ENCODE measurements around the gene NLRP6. TPM values are rescaled to one million over a fixed set of nuclear protein-coding genes. Genes with fewer than 3 reads are reported as not detected.

The NLRP6 gene
- polyA plus RNA-seq, 3 donors: 0.10 to 0.51 (median 0.24) TPM

GRCh38 chr11:269146-269890 lies 8.9 kb upstream of the NLRP6 start:
- Histone ChIP-seq H4K20me1 (ENCODE audit: insufficient read depth, low read length) (no peaks in the 10 kb centered on the region), H3K4me1 (ENCODE audit: control insufficient read depth in 1 of 2, insufficient read depth in 2 of 2, low read length in 2 of 2) (peaks cover 37% of the 10 kb centered on the region in 2 donors), H2AFZ (ENCODE audit: insufficient read depth, low read depth, low read length, poor library complexity, severe bottlenecking) (peak overlapping the region; percentile 3), H3K27me3 (ENCODE audit: control insufficient read depth in 2 of 2, insufficient read depth in 2 of 2, low read length in 2 of 2) (no peaks in the 10 kb centered on the region), H3K36me3 (replicated peaks in 1 of 2; ENCODE audit: control insufficient read depth in 1 of 2, insufficient read depth in 2 of 2, low read length in 2 of 2) (no peaks in the 10 kb centered on the region), H3K9ac (ENCODE audit: insufficient read depth, low read length, poor library complexity, severe bottlenecking) (peak overlapping the region; percentile 87), H3K27ac (ENCODE audit: low read depth in 1 of 2, low read length in 2 of 2) (peak overlapping the region; percentile 99 to 100), H3K9me3 (replicated peaks in 1 of 2; ENCODE audit: control insufficient read depth in 1 of 2, insufficient read depth in 1 of 2, low read length in 2 of 2) (peaks cover 0 to 5% of the 10 kb centered on the region in 2 donors), H3K4me2 (replicated peaks; ENCODE audit: extremely low read depth, low read length, poor library complexity, severe bottlenecking) (peak overlapping the region; percentile 81), H3K4me3 (replicated peaks in 1 of 3; ENCODE audit: low read depth in 2 of 3, low read length in 3 of 3) (peak overlapping the region; percentile 47 to 77 (median 55)), H3K79me2 (ENCODE audit: insufficient read depth, low read length) (no peaks in the 10 kb centered on the region)
- H3K4me1 Mint-ChIP-seq: peaks cover 35% of the 10 kb centered on the region
- H3K27ac Mint-ChIP-seq: peak overlapping the region; percentile 97 to 100 (median 99)
- WGBS (ENCODE audit: insufficient coverage): 0% methylated on average over 8 of the region's 21 CpGs
- H3K9me3 Mint-ChIP-seq: peaks cover 0 to 8% (median 4%) of the 10 kb centered on the region in 7 donors
- peak; percentile 96 to 99 (median 97) for DNase-seq
- H3K27me3 Mint-ChIP-seq (ENCODE audit: low read depth in 3 of 3): peaks cover 0 to 9% (median 2%) of the 10 kb centered on the region in 3 donors
- intact Hi-C loops (cut with micrococcal nuclease): loop anchor here (2.0 to 5.0 kb wide), 4 partner anchors 33 to 235 kb away; partner anchors contain the start of genes PSMD13 (in 2 of the 2), SIRT3 (in 2 of the 2), BET1L (in 1 of the 2) and IFITM2 (in 1 of the 2)
- H3K4me3 Mint-ChIP-seq: peak overlapping the region; percentile 84 to 99
- TF ChIP-seq CTCF (IDR thresholded peaks at IDR 0.05): peak; percentile 55
- peaks cover 0 to 2% of the 10 kb centered on the region in 2 donors for H3K36me3 Mint-ChIP-seq

- Histone ChIP-seq H3K4me1 (ENCODE audit: control insufficient read depth in 1 of 2, insufficient read depth in 2 of 2, low read length in 2 of 2) (peaks cover 41 to 45% of the 10 kb centered on the region in 2 donors), H3K36me3 (replicated peaks in 1 of 2; ENCODE audit: control insufficient read depth in 1 of 2, insufficient read depth in 2 of 2, low read length in 2 of 2) (no peaks in the 10 kb centered on the region), H3K4me2 (replicated peaks; ENCODE audit: extremely low read depth, low read length, poor library complexity, severe bottlenecking) (no peak overlapping the region), H3K79me2 (ENCODE audit: insufficient read depth, low read length) (no peaks in the 10 kb centered on the region), H3K4me3 (replicated peaks in 1 of 3; ENCODE audit: low read depth in 2 of 3, low read length in 3 of 3) (no peak overlapping the region), H3K27ac (ENCODE audit: low read depth in 1 of 2, low read length in 2 of 2) (peak overlapping the region; percentile 99 to 100), H2AFZ (ENCODE audit: insufficient read depth, low read depth, low read length, poor library complexity, severe bottlenecking) (no peak overlapping the region), H4K20me1 (ENCODE audit: insufficient read depth, low read length) (no peaks in the 10 kb centered on the region), H3K9me3 (replicated peaks in 1 of 2; ENCODE audit: control insufficient read depth in 1 of 2, insufficient read depth in 1 of 2, low read length in 2 of 2) (peaks cover 0 to 5% of the 10 kb centered on the region in 2 donors), H3K9ac (ENCODE audit: insufficient read depth, low read length, poor library complexity, severe bottlenecking) (peak overlapping the region; percentile 87), H3K27me3 (ENCODE audit: control insufficient read depth in 2 of 2, insufficient read depth in 2 of 2, low read length in 2 of 2) (no peaks in the 10 kb centered on the region)
- peaks cover 0 to 8% (median 4%) of the 10 kb centered on the region in 7 donors for H3K9me3 Mint-ChIP-seq
- H3K27ac Mint-ChIP-seq: peak overlapping the region; percentile 97 to 100 (median 99)
- H3K4me3 Mint-ChIP-seq: no peak overlapping the region
- peaks cover 0 to 7% (median 0%) of the 10 kb centered on the region in 3 donors for H3K27me3 Mint-ChIP-seq (ENCODE audit: low read depth in 3 of 3)
- intact Hi-C loops (cut with micrococcal nuclease): no loop called here
- no peak for TF ChIP-seq CTCF (IDR thresholded peaks at IDR 0.05)
- DNase-seq: peak in 1 of 3 donors; percentile 21
- H3K36me3 Mint-ChIP-seq: peaks cover 0 to 2% of the 10 kb centered on the region in 2 donors
- H3K4me1 Mint-ChIP-seq: peaks cover 41% of the 10 kb centered on the region
- WGBS (ENCODE audit: insufficient coverage): 82% methylated on average over 15 of the region's 18 CpGs
Measured at GRCh38 chr11:270451-271318, 7.5 kb upstream of the NLRP6 start.

All from CD14-positive monocyte (primary cell).